Calu3 (cell line): ENCODE data around the gene LARGE1. TPM values are rescaled to one million over a fixed set of nuclear protein-coding genes. Genes with fewer than 3 reads are reported as not detected.

Source experiments
- BruUV-seq: library from RNA; stranded (reverse); fragments of 400-500 nt; replicated peaks from 2 replicates; lab custom pipeline; 2021; lab: Mats Ljungman, UMichigan
- CTCF ChIA-PET: fragments of 300-600 bp; sonication (Branson Sonifier 250); formaldehyde crosslinking; loops from one replicate; lab custom pipeline; 2022; ENCODE audit warnings: antibody characterized with exemption; lab: Charles Lee
- DNase-seq: peaks from one replicate; pipeline ENCODE4 v3.0.0; 2022
- H3K27ac Mint-ChIP-seq: one replicate; pipeline ENCODE4 v1.8.0; 2022; ENCODE audit warnings: mixed read lengths; ENCODE audit not compliant: unreplicated experiment
- H3K27me3 Mint-ChIP-seq: one replicate; pipeline ENCODE4 v1.8.0; 2022; ENCODE audit warnings: mixed read lengths; ENCODE audit not compliant: unreplicated experiment
- H3K36me3 Mint-ChIP-seq: one replicate; pipeline ENCODE4 v1.8.0; 2022; ENCODE audit warnings: mild to moderate bottlenecking, moderate library complexity, mixed read lengths; ENCODE audit not compliant: insufficient read depth, unreplicated experiment
- H3K4me1 Mint-ChIP-seq: one replicate; pipeline ENCODE4 v1.8.0; 2022; ENCODE audit warnings: mild to moderate bottlenecking, low read depth, mixed read lengths; ENCODE audit not compliant: unreplicated experiment
- H3K4me3 Mint-ChIP-seq: one replicate; pipeline ENCODE4 v1.8.0; 2022; ENCODE audit warnings: mild to moderate bottlenecking, low read depth, moderate library complexity, mixed read lengths; ENCODE audit not compliant: unreplicated experiment
- H3K9me3 Mint-ChIP-seq: one replicate; pipeline ENCODE4 v1.8.0; 2022; ENCODE audit warnings: low read depth, mixed read lengths; ENCODE audit not compliant: unreplicated experiment
- CTCF ChIP-seq: fragments of 200-600 bp; IDR thresholded peaks from one replicate; pipeline ENCODE4 v1.8.0; 2022; ENCODE audit warnings: antibody characterized with exemption; ENCODE audit not compliant: unreplicated experiment
- intact Hi-C: fragments of 100-400 bp; cut with micrococcal nuclease; formaldehyde crosslinking; loops from one replicate; pipeline ENCODE4 v1.10.0; 2022; ENCODE audit not compliant: unreplicated experiment
- total RNA-seq: library from RNA; stranded (reverse); gene quantifications from 2 replicates; pipeline ENCODE4 v1.2.3, GENCODE V29; 2022

LARGE1 gene
- total RNA-seq, 1 experiment from 2014 or later = 11.6 TPM

DNA sequence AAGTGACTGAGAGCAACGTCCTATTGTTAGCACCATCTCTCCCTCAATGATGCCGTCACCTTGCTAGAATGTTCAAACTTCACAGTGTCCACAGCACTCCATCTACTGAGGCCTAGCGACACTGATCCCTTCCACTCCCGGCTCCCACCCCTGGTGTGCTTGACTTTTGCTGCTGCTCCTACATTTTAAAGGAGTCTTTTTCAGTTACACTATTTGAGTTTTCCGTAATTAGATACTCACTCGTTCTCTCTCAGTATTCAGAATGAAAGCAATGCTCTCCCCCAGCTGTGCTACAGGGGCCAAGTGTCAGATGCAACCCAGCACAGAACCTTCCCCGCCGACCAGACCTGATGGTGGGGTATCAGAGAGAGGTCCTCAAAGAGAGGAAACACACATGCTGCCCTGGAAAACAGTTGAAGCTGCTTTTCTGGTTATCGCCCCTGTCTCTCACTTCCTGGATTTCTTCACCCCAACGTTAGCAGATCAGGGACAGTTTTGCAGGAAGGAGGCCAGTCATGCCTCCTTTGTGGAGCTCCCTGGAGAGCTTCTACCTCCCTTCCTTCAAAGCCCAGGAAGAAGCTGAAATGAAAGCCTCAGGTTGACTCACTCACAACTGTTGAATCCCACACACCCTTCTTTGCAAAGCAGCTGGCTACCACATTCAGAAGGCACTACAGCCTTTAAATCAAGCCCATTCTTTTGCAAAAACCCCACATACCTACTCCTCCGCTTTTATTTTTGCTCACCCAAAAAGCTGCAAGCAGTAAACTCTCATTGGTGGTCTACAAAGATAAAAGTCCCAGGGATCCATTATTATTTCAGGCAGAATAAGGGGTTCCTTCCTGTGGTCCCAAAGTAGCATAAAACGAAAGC lies 23.5 kb downstream of the LARGE1 start:
- no peak overlapping the region for H3K27ac Mint-ChIP-seq
- no peaks in the 10 kb centered on the region for H3K36me3 Mint-ChIP-seq
- CTCF ChIA-PET = no interaction called here
- no peaks in the 10 kb centered on the region for H3K27me3 Mint-ChIP-seq
- intact Hi-C loops = no loop called here
- DNase-seq = no peak
- no peaks in the 10 kb centered on the region for H3K4me1 Mint-ChIP-seq
- BruUV-seq = no TSS peak
- peaks cover 11% of the 10 kb centered on the region for H3K9me3 Mint-ChIP-seq
- no peak overlapping the region for H3K4me3 Mint-ChIP-seq
- no peak for TF ChIP-seq CTCF

- no peak overlapping the region for H3K4me3 Mint-ChIP-seq
- CTCF ChIA-PET = no interaction called here
- no peak for DNase-seq
- no peaks in the 10 kb centered on the region for H3K36me3 Mint-ChIP-seq
- H3K27me3 Mint-ChIP-seq = no peaks in the 10 kb centered on the region
- H3K9me3 Mint-ChIP-seq = peaks cover 11% of the 10 kb centered on the region
- H3K27ac Mint-ChIP-seq = no peak overlapping the region
- H3K4me1 Mint-ChIP-seq = no peaks in the 10 kb centered on the region
- BruUV-seq = no TSS peak
- TF ChIP-seq CTCF = no peak
- intact Hi-C loops = no loop called here
Measured at GRCh38 chr22:33896154-33896553, 24.1 kb downstream of the LARGE1 start.

DNA sequence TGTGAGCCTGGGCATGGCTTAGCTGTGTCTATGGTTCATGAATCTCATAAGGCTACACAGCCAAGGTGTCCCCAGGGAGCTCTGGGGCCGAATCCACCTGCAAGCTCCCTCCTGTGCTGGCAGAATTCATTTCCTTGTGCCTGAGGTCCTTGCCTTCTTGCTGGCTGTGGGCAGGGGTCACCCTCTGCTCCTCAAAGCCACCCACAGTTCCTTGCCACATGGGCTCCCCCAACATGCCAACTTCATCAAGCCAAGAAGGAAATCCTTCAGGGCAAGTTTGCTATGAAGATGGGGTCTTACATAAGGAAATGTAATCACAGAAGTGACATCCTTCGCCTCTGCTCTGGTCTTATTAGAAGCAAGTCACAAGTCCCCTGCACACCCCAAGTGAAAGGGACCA lies 24.8 kb downstream of the LARGE1 start:
- peaks cover 8% of the 10 kb centered on the region for H3K9me3 Mint-ChIP-seq
- intact Hi-C loops = no loop called here
- H3K36me3 Mint-ChIP-seq = no peaks in the 10 kb centered on the region
- CTCF ChIA-PET = no interaction called here
- no peak for DNase-seq
- no peak overlapping the region for H3K4me3 Mint-ChIP-seq
- H3K27me3 Mint-ChIP-seq = no peaks in the 10 kb centered on the region
- TF ChIP-seq CTCF = no peak
- no TSS peak for BruUV-seq
- no peak overlapping the region for H3K27ac Mint-ChIP-seq
- no peaks in the 10 kb centered on the region for H3K4me1 Mint-ChIP-seq

DNA sequence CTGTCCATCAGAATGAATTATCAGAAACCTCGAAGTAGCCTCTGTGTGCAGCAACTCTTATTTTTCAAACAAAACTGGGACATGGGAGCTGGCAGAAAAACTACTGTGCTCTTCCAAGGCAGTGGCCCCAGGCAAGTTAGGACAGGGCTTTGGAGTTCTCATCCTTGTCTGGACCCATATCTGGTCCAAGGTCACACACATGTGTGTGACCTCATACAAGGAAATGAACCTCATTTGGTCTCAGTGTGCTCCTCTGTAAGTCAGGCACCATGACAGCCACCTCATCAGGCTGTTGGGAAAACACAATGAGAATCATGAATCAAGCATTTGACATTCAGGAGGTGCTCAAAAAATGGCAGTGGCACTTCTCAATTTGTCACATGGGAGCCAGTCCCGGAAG lies 25.8 kb downstream of the LARGE1 start:
- BruUV-seq = no TSS peak
- CTCF ChIA-PET = no interaction called here
- no peaks in the 10 kb centered on the region for H3K27me3 Mint-ChIP-seq
- intact Hi-C loops = no loop called here
- H3K9me3 Mint-ChIP-seq = peaks cover 6% of the 10 kb centered on the region
- H3K4me1 Mint-ChIP-seq = no peaks in the 10 kb centered on the region
- H3K36me3 Mint-ChIP-seq = no peaks in the 10 kb centered on the region
- no peak overlapping the region for H3K4me3 Mint-ChIP-seq
- H3K27ac Mint-ChIP-seq = no peak overlapping the region
- no peak for TF ChIP-seq CTCF
- no peak for DNase-seq
